GM21717 (cell line): ENCODE data around the gene HOXA6.

ENCODE experiments used
- ATAC-seq: cut with Tn5 transposase; IDR thresholded peaks from one replicate; pipeline ENCODE4 v1.9.1; 2021; ENCODE audit warnings: mild to moderate bottlenecking, moderate library complexity; ENCODE audit not compliant: unreplicated experiment

Gene HOXA6

DNA sequence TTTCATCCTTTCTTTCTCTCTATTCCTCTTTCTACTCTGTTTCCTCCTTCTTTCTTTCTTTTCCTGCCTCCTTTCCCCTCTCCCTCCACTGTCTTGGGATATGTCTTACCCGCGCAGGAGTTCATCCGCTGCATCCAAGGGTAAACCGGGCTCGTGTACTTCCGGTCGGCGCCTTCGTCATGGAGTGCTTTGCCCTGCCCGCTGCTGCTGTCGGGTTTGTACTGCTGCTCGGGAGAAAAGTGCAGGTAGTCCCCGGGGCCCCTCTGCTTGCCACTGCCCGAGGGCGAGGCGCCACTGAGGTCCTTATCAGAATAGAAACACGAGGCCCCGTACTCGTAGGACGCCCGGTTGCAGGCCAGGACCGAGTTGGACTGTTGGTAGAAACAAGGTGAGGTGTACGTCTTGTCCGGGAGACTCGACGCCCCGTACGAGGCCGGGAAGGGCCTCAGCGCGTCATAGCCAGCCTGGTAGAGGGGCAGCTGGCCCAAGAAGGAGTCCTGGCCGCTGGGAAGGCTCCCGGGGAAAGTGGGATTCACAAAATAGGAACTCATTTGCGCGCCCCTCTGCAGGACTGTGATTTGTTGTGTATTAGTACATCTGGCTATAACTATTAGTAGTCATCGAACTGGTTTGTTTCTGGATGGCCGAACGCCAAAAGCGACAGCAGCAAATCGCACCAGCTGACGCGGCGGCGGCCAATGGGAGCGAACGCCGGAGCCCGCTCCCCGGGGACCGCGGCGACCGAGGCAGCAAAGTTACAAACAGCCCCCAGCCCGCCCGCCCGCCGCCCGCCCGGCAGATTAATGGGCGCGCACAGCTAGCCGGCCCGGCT, at the start of gene HOXA6:
HOXA6 (minus strand) TSS at position 576 of the 832 bp plus-strand sequence; CDS start at position 551, 25 bp downstream.
- no peak for ATAC-seq

DNA sequence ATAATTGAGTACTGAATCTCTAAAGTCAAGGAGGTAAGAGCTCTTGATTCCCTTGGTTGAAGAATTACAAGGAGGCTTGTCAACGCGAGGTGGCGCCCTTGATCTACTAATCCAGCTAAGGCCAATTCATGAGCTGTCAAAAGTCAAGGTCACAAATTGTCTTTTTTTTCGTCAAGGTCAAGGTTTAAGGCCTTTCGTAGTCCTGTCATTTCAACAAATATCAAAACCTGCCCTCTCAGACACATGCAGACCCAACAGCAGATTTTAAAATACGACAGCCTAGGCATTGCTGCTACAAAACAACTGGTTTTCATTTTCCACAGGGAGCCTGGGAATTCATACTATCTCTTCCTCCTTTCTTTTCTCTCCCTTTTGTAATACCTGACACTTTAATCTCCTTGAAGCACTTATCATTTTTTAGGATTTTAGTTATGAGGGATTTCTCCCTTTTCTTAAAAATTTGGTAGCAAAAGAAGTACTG, 48.8 kb upstream of the HOXA6 start:
- no peak for ATAC-seq

DNA sequence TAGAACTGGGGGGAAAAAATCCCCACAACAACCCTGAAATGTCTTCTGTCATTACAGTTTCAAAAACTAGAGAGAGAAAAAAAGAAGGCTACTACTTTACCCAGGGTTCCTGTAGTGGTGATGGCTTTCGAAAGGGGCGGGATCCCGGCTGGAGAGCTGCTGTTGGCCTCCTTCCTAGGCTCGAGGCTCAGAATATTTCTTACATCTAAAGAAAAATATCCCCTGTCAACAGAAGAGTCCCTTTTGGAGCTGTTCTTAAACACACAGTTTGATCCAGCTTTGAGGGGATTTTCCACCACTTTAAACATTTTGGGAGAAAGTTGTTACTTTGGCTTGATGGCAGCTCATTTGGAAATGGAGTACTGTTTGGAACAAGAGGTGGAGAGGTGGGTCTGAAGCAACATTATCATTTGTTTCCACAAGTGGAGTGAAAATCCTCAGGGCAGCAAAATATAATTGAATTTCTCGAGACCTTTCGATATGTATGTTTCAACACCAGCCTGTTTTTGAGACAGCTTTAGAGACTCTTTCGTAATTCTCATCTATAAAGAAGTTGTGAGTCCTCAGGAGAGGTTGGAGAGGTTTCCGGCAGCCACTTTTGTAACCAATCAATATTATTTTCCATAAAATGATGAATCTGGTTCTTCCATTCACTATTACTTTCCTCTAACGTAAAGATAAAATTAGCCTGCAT, 47.3 kb upstream of the HOXA6 start:
- ATAC-seq: no peak

DNA sequence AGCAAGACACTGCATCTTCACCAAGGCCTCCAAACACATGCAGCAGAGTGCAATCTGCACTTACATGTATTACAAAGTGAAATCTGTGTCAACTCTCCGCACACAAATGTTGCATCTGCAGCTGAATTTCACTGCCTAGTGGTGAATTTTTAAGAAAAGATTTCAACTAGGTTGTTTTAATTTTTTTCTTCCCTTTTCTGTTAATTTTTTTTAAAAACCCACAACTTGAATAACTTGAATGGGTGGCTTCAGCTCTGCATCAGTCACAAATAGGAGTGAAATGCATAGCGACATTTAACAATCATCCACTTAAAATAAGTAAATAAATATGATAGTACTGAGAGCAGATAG, 46.4 kb upstream of the HOXA6 start:
- ATAC-seq: no peak

DNA sequence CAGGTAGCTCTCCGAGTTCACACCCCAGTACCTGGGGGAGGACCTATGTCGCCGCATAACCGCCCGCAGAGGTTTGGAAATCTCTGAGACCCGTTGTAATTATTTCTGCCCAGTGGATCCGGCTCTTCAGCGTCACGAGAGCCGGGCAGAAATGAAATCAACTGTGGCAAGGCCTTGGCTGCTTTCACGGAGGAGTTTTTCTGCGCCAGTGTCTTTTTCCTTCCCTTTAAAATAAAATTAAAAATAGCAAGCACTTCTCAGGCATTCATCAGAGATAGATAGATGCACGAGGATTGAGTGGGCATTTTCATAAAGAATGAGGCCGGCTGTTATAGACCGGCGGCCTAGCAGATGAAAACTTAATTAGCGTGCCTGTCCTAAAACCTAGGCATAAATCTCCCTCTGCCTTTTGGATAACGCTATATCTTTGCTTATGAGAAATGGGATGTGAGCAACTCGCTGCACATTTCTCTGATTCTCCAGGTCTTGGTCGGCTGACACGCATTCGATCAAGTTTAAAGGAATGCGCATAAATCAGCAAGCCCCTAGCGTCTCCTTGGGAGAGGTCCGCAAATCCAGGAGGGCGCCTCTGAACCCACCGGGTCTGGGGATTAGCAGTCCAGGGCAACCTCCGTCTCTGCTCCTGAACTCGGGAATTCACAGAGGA, 45.9 kb upstream of the HOXA6 start:
- no peak for ATAC-seq

DNA sequence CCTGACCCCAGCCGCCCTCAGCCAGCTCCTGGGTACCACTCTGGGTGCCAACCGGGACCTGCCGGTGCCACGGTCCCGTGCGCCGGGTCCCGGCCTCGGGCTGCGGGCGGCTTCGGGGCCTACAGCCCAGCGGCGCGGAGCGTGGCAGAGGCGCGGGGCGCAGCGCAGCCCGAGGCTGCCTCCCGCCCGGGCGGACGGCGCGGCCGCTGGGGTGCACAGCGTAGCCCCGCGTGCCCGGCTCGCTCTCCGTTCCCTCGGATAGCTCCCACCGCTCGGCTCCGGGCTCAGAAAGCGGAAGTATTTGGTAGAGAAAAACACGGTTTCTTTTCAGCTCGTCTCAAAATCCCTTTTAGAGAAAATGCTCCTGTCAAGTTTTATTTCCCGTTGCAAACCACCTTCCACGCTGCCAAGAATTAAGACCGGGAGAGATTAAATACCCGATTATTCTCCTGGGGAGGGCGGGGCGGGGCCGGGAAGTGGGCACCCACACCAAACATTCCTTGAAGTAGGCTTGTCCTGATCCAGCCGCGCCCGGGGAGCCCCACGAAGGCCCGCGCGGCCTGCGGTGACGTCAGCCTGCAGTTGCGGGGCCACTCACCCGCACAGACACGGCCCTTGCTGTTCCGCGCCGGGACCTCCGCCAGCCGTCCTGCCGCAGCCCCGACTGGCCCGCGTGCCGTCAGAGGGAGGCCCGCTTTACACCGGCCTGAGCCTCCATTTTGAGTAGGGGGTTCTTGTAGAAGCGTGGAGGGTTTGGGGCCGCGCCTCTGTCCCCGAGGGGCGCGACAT, 45.2 kb upstream of the HOXA6 start:
- no peak for ATAC-seq

DNA sequence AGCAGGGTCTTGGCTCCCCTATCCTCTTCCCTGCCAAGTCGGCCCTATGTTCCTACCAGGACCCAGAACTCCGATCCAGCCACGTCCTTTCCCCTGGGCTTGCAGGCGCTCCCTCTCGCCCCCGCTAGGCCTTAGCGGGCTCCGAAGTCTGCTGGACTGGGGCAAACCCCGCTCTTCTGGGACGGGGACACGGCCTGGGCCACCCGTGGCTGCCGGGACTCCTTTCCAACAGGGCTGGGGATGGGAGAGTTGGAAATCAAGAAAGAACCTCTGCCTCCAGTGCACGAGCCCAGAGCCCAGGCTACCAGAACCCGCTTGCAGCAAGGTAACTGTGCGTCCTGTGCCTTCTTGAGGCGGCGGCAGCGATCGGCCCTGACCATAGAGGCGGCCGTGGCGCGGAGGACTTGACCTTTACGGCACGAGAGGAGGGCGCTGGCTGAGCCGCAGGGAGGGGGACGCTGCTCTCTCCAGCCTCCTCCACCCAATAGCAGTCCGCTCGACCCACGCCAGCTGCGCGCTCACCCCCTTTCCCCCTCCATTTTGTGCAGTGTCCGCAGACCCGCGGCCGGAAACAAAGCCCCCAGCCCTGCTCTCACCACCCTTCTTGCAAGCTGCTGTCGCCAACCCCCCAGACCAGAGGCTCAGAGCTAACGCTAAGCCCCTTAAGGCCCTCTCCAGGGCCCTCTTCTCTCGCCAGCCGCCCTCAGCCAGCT, 44.4 kb upstream of the HOXA6 start:
- no peak for ATAC-seq

DNA sequence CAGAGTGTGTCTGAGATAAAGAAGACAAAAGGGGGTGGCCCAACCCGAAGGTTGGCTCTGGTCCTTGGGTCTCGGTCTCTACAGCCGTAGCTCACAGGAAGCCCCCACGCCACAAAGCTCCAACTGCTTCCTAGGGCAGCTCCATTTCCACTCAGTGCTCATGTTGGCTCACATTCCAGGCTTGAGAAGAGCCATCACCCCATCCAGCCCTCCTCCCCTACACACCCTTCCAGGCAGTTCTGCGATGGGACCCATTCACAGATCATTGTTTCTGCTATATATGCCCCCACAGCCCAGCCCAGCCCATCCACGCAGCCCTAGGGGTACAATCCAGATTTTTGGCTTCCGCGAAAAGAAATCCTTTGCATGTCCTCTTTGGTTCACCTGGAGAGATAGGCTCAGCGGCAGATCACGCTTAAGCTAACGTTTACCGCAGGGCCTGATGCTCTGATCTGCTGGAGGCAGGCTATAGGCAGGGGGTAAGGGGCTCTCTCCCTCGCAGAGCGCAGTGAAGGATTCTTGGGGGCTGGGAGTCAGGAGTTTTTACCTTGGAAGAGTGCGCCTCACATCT, 43.7 kb upstream of the HOXA6 start:
- ATAC-seq: no peak

DNA sequence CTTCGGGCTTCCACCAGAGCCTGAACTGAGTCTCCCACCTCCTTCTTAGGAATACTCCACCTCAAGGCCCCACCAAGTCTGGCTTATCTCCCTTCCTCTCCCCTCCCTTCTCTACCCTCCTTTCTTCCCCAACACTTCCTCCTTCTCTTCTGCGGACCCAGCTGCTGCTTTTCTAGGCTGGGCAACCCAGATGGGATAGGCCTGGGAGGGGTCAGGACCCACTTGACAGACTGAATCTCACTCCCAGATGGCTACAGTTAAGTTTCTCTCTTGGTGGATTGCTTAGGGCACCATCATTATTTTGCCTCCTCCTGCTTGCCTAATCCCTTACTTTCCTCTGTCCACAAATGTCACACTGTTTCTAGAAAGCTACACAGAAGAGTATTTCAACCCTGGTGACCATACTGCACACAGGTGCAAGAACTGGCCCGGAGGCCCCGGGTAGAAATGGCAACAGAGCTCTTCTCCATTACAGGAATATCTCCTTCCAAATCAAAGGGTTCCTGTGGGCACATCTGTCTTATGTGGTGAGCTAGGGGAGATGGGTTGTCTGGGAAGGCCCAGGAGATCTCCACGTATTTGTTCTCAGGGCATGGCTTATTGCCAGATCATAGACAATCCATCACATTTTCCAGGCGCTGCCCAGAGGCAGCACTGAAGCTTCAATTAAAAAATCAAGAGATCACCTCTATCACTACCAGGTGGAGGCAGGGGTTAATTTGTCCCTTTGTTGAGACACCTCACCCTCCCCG, 42.6 kb upstream of the HOXA6 start:
- ATAC-seq: no peak

DNA sequence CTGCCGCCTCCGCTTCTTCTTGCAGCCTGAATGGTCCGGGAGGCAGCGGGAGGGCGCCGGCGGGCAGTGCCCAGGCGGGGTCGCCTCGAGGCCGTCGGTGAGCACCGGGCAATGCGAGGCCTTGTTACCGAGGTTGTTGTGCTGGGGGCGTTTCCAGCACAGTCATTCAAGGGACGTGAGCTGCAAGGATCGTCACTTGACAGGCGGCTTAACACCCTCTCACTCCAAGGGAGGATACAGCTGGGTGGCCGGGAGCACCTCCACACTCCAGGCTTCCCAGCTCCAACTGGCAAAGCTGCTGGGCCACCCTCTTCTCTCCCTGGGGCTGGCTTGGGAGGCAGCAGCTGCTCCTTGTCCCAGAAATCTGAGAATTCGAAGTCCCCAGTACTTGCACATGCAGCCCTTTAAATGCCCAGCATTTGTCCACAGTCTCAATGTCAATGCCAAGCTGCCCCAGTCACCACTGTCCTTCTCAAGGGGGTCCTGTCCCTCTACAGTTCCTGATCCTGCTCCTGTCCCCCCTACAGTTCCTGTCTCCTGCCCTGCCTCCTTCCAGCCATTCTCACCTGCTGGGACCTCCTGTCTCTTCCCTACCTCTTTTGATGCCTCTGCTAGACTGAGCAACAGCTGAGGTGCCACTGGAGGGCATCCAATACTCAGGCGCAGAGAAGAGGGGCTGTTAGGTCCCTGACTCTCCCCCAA, 41.9 kb upstream of the HOXA6 start:
- no peak for ATAC-seq

DNA sequence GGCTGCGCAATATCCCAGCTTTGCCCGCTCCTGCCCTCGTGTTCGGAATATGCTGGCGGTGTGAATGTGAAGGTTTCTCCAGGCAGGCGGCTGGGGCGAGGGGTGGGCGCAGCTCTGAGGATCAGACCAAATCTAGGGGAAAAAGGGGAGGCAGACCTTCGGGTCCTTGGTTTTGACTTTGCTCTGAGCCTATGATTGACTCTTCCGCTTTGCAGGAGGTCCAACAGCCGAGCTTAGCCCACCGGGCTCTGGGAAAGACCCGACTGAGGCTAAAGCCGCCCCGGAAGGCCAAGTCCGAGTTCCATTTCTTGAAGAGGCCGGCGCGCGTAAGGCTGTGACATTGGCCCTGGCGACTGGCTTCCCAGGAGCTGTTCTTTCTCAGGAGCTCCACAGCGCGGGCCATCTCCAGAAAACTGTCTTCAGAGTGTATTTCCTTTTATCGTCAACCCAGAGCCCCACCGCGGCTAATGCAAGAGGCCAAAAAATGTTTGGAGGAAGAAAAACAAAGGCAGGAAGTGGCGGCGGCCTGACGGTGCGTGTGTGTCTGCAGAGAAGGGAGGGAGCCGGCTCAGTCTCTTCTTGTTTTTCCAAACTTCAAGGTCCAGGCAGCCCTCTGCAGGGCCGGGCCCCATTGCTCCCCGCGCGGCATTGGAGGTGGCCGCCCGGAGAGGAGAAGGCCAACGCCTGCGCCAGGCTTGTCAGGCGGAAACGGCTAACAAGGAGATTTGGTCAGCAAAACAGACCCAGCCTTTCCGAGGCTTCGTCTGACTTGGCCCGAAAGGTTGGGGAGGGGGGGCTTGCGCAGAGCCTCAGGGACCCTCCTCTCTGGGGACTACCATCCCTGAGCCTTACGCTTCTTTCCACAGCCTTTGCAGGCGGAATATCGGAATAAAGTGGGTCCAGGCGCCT, 41.1 kb upstream of the HOXA6 start:
- ATAC-seq: no peak

DNA sequence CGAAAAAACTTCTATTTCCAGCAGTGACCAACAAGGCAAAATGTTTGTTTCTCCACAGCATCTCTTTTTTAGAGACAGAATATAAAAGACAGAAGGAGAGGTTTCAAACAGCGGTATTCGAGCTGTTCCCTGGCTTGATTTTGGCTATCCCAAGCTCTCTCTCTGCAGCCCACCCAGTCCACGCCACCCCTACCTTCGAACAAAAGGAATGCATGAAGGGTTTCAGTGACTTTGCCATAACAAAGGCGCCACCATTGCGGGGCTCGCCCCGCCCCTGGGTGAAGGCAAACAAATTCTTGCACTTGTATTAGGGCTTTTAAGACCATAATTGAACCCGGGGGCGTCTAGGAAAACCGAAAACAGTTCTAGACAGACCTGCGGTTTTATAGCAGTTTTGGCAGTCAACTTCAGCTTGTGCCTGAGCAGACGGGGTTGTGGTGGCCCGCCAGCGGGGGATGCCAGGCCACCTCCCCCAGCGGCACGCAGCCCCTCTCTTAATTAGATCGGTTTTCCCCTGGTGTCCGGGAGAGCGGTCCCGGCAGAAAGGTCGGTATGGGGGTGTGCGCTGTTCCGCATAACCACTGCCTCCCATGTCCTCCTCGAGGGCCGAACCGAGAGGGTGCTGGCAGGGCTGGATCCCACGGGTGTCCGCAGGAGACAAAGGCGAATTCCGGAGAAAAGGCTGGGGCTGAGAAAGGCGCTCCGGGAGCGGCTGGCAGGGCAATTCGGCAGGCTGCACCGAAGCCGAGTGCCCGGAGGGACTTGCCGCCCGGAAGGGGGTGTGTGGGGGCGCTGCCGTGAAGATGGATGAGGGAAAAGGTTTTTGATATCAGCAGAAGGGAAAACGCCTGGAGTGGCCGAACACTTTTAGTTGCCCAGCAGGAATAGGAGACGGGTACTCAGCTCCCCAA, 40.2 kb upstream of the HOXA6 start:
- ATAC-seq: no peak

DNA sequence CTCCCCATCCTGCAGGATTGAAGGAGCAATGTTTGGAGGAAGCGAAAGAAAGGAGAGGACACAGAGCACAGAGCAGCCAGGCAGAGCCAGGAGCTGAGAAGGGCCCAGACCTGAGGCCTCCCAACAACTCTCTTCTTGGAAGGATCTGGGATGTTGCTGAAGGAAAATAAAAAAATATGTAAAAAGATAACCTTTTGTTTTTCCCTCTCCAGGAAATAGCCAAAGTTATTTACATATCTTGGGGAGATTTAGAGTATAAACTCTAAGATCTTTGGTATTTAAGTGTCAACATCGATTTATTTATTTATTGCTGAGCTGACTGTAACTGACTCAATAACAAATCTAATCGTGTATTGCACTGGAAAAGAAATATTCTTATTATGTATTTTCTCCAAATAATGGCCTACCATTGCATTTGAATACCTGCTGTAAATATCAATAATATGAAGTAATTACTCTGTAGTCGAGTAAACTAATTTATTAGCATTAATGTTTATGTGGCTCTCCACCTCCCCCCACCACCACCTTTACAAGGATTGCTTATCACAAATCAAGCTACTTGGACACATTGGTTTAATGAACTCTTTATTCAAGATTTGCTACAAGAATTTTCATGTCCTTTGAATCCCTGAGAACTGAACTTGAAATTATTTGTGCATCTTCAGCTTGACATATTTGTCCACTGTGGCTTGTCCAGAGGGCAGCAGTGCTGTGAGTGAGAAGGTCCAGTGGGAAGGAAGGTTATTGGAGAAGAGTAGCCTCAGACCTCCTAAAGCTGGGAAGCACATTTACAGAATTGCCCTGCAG, 39.3 kb upstream of the HOXA6 start:
- no peak for ATAC-seq

DNA sequence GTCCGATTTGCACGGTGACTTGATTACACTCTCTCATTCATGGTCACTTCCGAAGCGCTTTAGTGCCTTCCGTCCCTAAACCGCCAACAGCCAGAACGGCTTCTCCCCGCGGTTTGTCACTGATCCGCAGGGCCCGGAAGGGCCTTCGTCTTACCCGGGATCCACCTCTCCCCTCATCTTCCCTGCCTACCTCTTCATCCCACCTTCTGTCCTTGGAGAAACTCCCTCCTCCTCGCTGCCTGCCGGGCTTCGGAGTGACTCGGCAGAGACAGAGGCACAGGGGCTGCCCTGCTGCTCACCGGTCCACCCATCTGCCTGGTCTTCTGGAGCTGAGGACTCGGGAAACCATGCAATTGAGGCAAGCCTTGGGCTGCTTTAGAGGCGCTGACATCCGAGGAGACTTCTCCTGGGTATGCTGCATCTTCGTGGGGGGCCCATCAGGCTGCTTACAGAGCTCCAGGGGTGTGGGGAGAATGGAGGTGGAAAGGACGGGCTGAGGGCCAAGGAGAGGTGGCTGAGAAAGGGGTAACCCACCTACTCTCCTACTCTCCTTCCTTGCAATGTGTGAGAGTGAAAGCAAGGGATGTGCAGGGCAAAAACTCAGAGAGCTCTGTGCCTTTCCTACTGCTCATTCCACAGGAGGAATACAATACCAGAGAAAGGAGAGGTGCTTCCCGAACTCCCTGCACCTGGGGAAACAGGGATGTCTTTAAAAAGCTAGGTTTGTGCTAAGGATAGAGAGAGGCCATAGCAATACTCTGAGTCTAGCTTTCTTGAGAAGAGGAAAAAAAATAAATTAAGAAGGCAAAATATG, 38.5 kb upstream of the HOXA6 start:
- ATAC-seq: no peak
